ENCODE measurements around the gene TMEM132D.

TMEM132D gene

GRCh38 chr12:129594098-129594497 lies 309.7 kb downstream of the TMEM132D start:
- DNase-seq: no peak
- no peaks in the 10 kb centered on the region for H3K4me1 Mint-ChIP-seq (ENCODE audit: low read depth in 2 of 2)
- H3K27me3 Mint-ChIP-seq: peaks cover 0 to 5% of the 10 kb centered on the region in 2 donors
- ATAC-seq (replicated peaks): no peak
- no peaks in the 10 kb centered on the region for H3K36me3 Mint-ChIP-seq (ENCODE audit: insufficient read depth)
- H3K4me3 Mint-ChIP-seq: no peak overlapping the region
- H3K27ac Mint-ChIP-seq: no peak overlapping the region
- peaks cover 0 to 8% of the 10 kb centered on the region in 2 donors for H3K9me3 Mint-ChIP-seq

DNA sequence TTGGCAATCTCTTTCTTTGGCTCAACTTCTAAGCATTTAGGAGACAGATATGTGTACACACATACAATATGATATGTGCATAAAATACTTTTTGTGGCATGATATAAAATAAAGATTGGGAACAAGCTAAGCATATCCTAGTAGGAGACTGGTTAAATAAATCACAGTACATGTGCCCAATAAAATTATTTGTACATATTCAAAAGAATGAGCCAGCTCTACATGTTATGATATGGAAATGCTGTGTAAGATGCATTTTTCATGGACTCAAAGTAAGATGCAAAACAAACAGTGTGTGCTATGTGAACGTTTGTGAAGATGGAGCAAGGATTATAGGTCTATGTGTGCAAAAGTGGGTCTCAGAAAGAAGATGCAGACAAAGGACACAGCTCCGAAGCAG lies 311.4 kb downstream of the TMEM132D start:
- ATAC-seq (replicated peaks) (no peak), DNase-seq (no peak)
- H3K27me3 Mint-ChIP-seq: no peaks in the 10 kb centered on the region
- H3K4me1 Mint-ChIP-seq (ENCODE audit: low read depth in 2 of 2): no peaks in the 10 kb centered on the region
- H3K27ac Mint-ChIP-seq: no peak overlapping the region
- H3K4me3 Mint-ChIP-seq: no peak overlapping the region
- peaks cover 8% of the 10 kb centered on the region in 2 donors for H3K9me3 Mint-ChIP-seq
- no peaks in the 10 kb centered on the region for H3K36me3 Mint-ChIP-seq (ENCODE audit: insufficient read depth)

- H3K4me1 Mint-ChIP-seq (ENCODE audit: low read depth in 2 of 2): no peaks in the 10 kb centered on the region
- H3K27me3 Mint-ChIP-seq: no peaks in the 10 kb centered on the region
- DNase-seq: no peak
- no peak for ATAC-seq (replicated peaks)
- peaks cover 8 to 13% of the 10 kb centered on the region in 2 donors for H3K9me3 Mint-ChIP-seq
- H3K36me3 Mint-ChIP-seq (ENCODE audit: insufficient read depth): no peaks in the 10 kb centered on the region
- no peak overlapping the region for H3K4me3 Mint-ChIP-seq
- H3K27ac Mint-ChIP-seq: no peak overlapping the region
Observed at GRCh38 chr12:129589503-129589902, 314.3 kb downstream of the TMEM132D start.

GRCh38 chr12:129588142-129588541 lies 315.7 kb downstream of the TMEM132D start:
- ATAC-seq (replicated peaks): no peak
- peaks cover 8 to 11% of the 10 kb centered on the region in 2 donors for H3K9me3 Mint-ChIP-seq
- no peaks in the 10 kb centered on the region for H3K4me1 Mint-ChIP-seq (ENCODE audit: low read depth in 2 of 2)

DNA sequence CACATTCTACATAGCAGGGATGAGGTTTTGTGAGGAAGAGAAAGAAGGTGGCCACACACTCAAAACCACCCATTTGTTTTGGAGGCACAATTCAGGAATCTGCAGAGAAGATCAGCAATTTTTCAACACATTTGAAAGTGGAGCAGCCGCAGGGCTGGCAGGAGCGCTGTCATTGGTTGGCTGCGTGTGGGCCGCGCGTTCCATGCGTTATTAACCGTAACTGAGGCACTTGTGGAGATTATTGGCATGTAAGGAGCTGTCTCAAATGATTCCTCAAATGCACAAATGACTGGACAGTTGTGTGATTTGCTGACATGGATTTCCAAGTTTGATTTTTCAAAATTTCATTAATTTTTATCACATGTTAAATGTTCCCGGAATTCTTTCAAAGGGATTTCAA lies 318.5 kb downstream of the TMEM132D start:
- DNase-seq (no peak), ATAC-seq (replicated peaks) (no peak)
- Mint-ChIP-seq H3K4me1 (ENCODE audit: low read depth in 2 of 2) (no peaks in the 10 kb centered on the region), H3K4me3 (no peak overlapping the region), H3K27me3 (peaks cover 0 to 6% of the 10 kb centered on the region in 2 donors), H3K9me3 (peaks cover 11 to 16% of the 10 kb centered on the region in 2 donors), H3K36me3 (ENCODE audit: insufficient read depth) (no peaks in the 10 kb centered on the region), H3K27ac (no peak overlapping the region)

More at GRCh38 chr12:129588142-129588541, 315.7 kb downstream of the TMEM132D start:
- DNase-seq: no peak
- no peak overlapping the region for H3K4me3 Mint-ChIP-seq
- H3K27me3 Mint-ChIP-seq: peaks cover 0 to 4% of the 10 kb centered on the region in 2 donors
- no peak overlapping the region for H3K27ac Mint-ChIP-seq
- H3K36me3 Mint-ChIP-seq (ENCODE audit: insufficient read depth): no peaks in the 10 kb centered on the region

GRCh38 chr12:129579879-129580278 lies 323.9 kb downstream of the TMEM132D start:
- DNase-seq (no peak), ATAC-seq (replicated peaks) (no peak)
- H3K36me3 Mint-ChIP-seq (ENCODE audit: insufficient read depth): no peaks in the 10 kb centered on the region
- H3K4me3 Mint-ChIP-seq: no peak overlapping the region
- no peak overlapping the region for H3K27ac Mint-ChIP-seq
- no peaks in the 10 kb centered on the region for H3K4me1 Mint-ChIP-seq (ENCODE audit: low read depth in 2 of 2)
- H3K9me3 Mint-ChIP-seq: peaks cover 0 to 15% of the 10 kb centered on the region in 2 donors
- peaks cover 0 to 16% of the 10 kb centered on the region in 2 donors for H3K27me3 Mint-ChIP-seq

DNA sequence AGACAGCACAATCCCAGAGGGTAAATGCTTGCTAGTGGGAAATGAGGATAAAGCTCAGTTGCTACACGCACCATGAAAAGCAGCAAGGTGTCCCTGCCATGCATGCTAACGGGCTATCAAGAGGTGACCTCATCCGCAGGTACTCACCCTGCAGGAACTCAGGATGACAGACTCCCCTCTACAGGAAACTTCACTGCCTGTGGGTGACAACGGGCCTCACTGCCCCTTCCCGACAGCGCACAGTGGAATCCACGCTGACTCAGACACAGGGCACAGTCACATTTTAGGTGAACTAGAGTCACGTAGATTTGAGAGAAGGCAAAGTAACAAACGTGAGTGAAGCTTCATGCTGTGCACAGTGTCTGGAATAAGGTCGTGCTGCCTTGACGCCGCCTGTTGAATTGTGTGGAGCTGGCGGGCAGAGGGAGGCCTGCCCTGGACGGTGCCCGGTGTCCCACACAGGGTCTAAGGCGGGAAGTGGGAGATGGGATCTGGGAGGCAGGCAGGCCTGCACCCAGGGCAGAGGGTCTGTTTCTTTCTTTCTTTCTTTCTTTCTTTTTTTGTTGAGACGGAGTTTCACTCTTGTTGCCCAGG lies 331.8 kb downstream of the TMEM132D start:
- Mint-ChIP-seq H3K27ac (no peak overlapping the region), H3K9me3 (no peaks in the 10 kb centered on the region)

GRCh38 chr12:129570796-129571400 lies 332.9 kb downstream of the TMEM132D start:
- ATAC-seq (replicated peaks) (no peak), DNase-seq (no peak)
- Mint-ChIP-seq H3K36me3 (ENCODE audit: insufficient read depth) (no peaks in the 10 kb centered on the region), H3K27me3 (no peaks in the 10 kb centered on the region), H3K27ac (no peak overlapping the region), H3K9me3 (no peaks in the 10 kb centered on the region), H3K4me3 (no peak overlapping the region), H3K4me1 (ENCODE audit: low read depth in 2 of 2) (no peaks in the 10 kb centered on the region)

More for the DNA sequence above, 331.8 kb downstream of the TMEM132D start:
- no peak for DNase-seq
- ATAC-seq (replicated peaks): no peak
- Mint-ChIP-seq H3K36me3 (ENCODE audit: insufficient read depth) (no peaks in the 10 kb centered on the region), H3K4me3 (no peak overlapping the region), H3K4me1 (ENCODE audit: low read depth in 2 of 2) (no peaks in the 10 kb centered on the region), H3K27me3 (no peaks in the 10 kb centered on the region)

DNA sequence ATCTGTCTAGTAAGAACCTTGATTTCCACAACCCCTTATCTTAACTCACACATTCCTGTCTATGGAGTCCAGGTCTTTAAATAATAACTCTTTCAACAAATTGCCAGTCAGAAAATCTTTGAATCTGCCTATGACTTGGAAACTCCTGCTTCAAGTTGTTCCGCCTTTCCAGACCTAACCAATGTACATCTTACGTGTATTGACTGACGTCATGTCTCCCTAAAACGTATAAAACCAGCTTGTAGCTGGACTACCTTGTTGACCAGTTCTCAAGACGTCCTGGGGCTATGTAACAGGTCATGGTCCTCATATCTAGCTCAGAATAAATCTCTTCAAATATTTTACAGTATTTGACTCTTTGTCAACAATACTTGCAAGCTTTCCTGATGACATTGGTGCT lies 337.0 kb downstream of the TMEM132D start:
- DNase-seq (no peak), ATAC-seq (replicated peaks) (no peak)
- Mint-ChIP-seq H3K36me3 (ENCODE audit: insufficient read depth) (no peaks in the 10 kb centered on the region), H3K4me3 (no peak overlapping the region), H3K27ac (no peak overlapping the region), H3K27me3 (peaks cover 0 to 7% of the 10 kb centered on the region in 2 donors), H3K9me3 (no peaks in the 10 kb centered on the region), H3K4me1 (ENCODE audit: low read depth in 2 of 2) (no peaks in the 10 kb centered on the region)

- Mint-ChIP-seq H3K9me3 (no peaks in the 10 kb centered on the region), H3K27ac (no peak overlapping the region), H3K4me3 (no peak overlapping the region), H3K4me1 (ENCODE audit: low read depth in 2 of 2) (no peaks in the 10 kb centered on the region), H3K27me3 (peaks cover 0 to 7% of the 10 kb centered on the region in 2 donors), H3K36me3 (ENCODE audit: insufficient read depth) (no peaks in the 10 kb centered on the region)
- ATAC-seq (replicated peaks) (no peak), DNase-seq (no peak)
Observed at GRCh38 chr12:129564768-129565167, 339.1 kb downstream of the TMEM132D start.

GRCh38 chr12:129563266-129563665 lies 340.6 kb downstream of the TMEM132D start:
- ATAC-seq (replicated peaks) (no peak), DNase-seq (no peak)
- no peaks in the 10 kb centered on the region for H3K9me3 Mint-ChIP-seq
- H3K4me3 Mint-ChIP-seq: no peak overlapping the region
- H3K27ac Mint-ChIP-seq: no peak overlapping the region
- no peaks in the 10 kb centered on the region for H3K36me3 Mint-ChIP-seq (ENCODE audit: insufficient read depth)
- H3K27me3 Mint-ChIP-seq: peaks cover 0 to 7% of the 10 kb centered on the region in 2 donors
- H3K4me1 Mint-ChIP-seq (ENCODE audit: low read depth in 2 of 2): no peaks in the 10 kb centered on the region

- Mint-ChIP-seq H3K4me1 (ENCODE audit: low read depth in 2 of 2) (no peaks in the 10 kb centered on the region), H3K27ac (no peak overlapping the region)
- no peak for ATAC-seq (replicated peaks)
Observed at GRCh38 chr12:129561304-129561703, 342.5 kb downstream of the TMEM132D start.

DNA sequence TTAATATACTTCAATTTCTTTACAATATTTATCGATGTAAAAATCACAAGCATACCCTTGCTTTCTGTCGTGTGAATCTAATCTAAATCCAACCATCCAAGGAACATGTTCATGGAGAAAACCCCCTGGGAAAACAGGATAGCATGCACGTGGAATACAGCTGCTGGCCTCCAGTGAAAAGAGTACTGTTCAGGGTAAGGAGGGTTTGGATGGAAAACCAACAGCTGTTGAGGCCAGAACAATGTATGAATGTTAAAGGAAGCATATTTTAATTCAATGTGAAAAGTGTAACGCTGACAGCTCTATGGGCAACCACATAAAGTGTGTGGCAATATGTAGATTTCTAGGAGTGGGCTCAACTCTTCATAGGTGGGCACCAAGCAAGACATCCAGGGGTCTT lies 344.0 kb downstream of the TMEM132D start:
- peaks cover 4% of the 10 kb centered on the region for H3K36me3 Mint-ChIP-seq (ENCODE audit: insufficient read depth)
- H3K9me3 Mint-ChIP-seq: peaks cover 0 to 2% of the 10 kb centered on the region in 2 donors
- no peak overlapping the region for H3K27ac Mint-ChIP-seq
- peaks cover 0 to 3% of the 10 kb centered on the region in 2 donors for H3K27me3 Mint-ChIP-seq
- no peak for ATAC-seq (replicated peaks)
- no peak for DNase-seq
- H3K4me1 Mint-ChIP-seq (ENCODE audit: low read depth in 2 of 2): no peaks in the 10 kb centered on the region
- H3K4me3 Mint-ChIP-seq: no peak overlapping the region

More at GRCh38 chr12:129561304-129561703, 342.5 kb downstream of the TMEM132D start:
- Mint-ChIP-seq H3K27me3 (peaks cover 0 to 7% of the 10 kb centered on the region in 2 donors), H3K4me3 (no peak overlapping the region), H3K36me3 (ENCODE audit: insufficient read depth) (peaks cover 4% of the 10 kb centered on the region), H3K9me3 (no peaks in the 10 kb centered on the region)
- DNase-seq: no peak

GRCh38 chr12:129558036-129558435 lies 345.8 kb downstream of the TMEM132D start:
- Mint-ChIP-seq H3K27ac (no peak overlapping the region), H3K27me3 (peaks cover 0 to 10% of the 10 kb centered on the region in 2 donors), H3K9me3 (peaks cover 5 to 12% of the 10 kb centered on the region in 2 donors), H3K4me1 (ENCODE audit: low read depth in 2 of 2) (no peaks in the 10 kb centered on the region), H3K36me3 (ENCODE audit: insufficient read depth) (peaks cover 4% of the 10 kb centered on the region), H3K4me3 (no peak overlapping the region)
- DNase-seq (no peak), ATAC-seq (replicated peaks) (no peak)
